Adrenal gland (tissue), 12 donors: Measurements from ENCODE around the gene ZNF366. TPM values are rescaled to one million over a fixed set of nuclear protein-coding genes. Genes with fewer than 3 reads are reported as not detected.
A peak's percentile ranks its signal among the peaks of the same experiment; 100 is the strongest.

Source experiments
- DNase-seq, 7 donors: peaks; one replicate each; pipeline ENCODE4 v3.0.0-alpha.2; 2019 to 2020
- H3K27ac ChIP-seq, 5 donors: fragments of 200-600 bp; sonication (generic) in 4 of 5; 1 replicate in 3 of 5; 2 replicates in 2 of 5; pipeline versions ENCODE4 v1.5.1 to v1.8.0; 2016 to 2020; ENCODE audit warnings: mild to moderate bottlenecking in 1 of 5
- H3K27me3 ChIP-seq: fragments of 200-600 bp; 2 replicates; pipeline ENCODE4 v1.8.0; 2021
- H3K36me3 ChIP-seq, 2 donors: fragments of 200-600 bp; replicated peaks in 1 of 2; 1 replicate in 1 of 2; 2 replicates in 1 of 2; pipeline versions ENCODE4 v1.5.1 to v1.8.0; 2018 to 2022
- H3K4me1 ChIP-seq, 2 donors: fragments of 200-600 bp; replicated peaks in 1 of 2; 1 replicate in 1 of 2; 2 replicates in 1 of 2; pipeline versions ENCODE4 v1.5.1 to v1.8.0; 2018 to 2021
- H3K4me3 ChIP-seq, 4 donors: fragments of 200-600 bp; sonication (generic) in 3 of 4; one replicate each; pipeline ENCODE4 v1.5.1; 2016 to 2018
- H3K9me3 ChIP-seq, 3 donors: fragments of 200-600 bp; sonication (generic) in 1 of 3; replicated peaks in 1 of 3; 1 replicate in 2 of 3; 2 replicates in 1 of 3; pipeline versions ENCODE4 v1.5.1 to v1.8.0; 2016 to 2021
- POLR2A ChIP-seq, 2 donors: fragments of 450-650 bp; IDR thresholded peaks; one replicate each; pipeline ENCODE4 v1.6.1; 2017; ENCODE audit warnings: antibody characterized with exemption in 2 of 2, mild to moderate bottlenecking in 2 of 2, moderate library complexity in 1 of 2
- WGBS, 4 donors: extraction: QIAGEN DNeasy Blood & Tissue Kit in 2 of 4; methylation state at CpG; one replicate each; pipeline versions ENCODE4 v1.1.5 to v1.1.7; 2013 to 2017; 5-methylcytosine and 5-hydroxymethylcytosine counted together
- intact Hi-C, 2 donors: fragments of 100-400 bp; cut with DNase I; formaldehyde crosslinking; loops; one replicate each; pipeline versions ENCODE4 v1.14.1 to v1.15.0; 2022 to 2023
- polyA plus RNA-seq, 3 donors: library from polyadenylated mRNA; stranded (reverse); fragments of 200-250 nt in 2 of 3; fragments of 350-450 nt in 1 of 3; fragmentation: Illumina TruSeq in 1 of 3; extraction: RNeasy Lipid Tissue Mini Kit (QIAGEN cat#74804) in 1 of 3; gene quantifications; one replicate each; pipeline ENCODE4 v1.2.3, GENCODE V29; 2013 to 2014
- total RNA-seq, 9 donors: library from RNA; depleted of rRNA in 4 of 9; stranded (reverse); fragments of >200 nt in 4 of 9; fragments of 120-200 nt in 1 of 9; fragmentation: NEBNext Ultra II Directional in 1 of 9; extraction: Animal tissue kit (Norgen Biotek cat#: 25700) in 1 of 9; gene quantifications; one replicate each; pipeline versions ENCODE4 v1.1.0 to v1.2.4, GENCODE V29; 2013 to 2023
- TF ChIP-seq, protein P1 (sequence below), 6 experiments: fragments of 450-650 bp in 4 of 6; fragments of 200-600 bp in 2 of 6; sonication (generic) in 1 of 6; IDR thresholded peaks; 1 replicate in 5 of 6; 2 replicates in 1 of 6; pipeline versions ENCODE4 v1.5.1 to v1.8.0; 2016 to 2021; ENCODE audit warnings: antibody characterized with exemption in 6 of 6, mild to moderate bottlenecking in 2 of 6, moderate library complexity in 1 of 6
- donor health status: healthy with polysubstance abuse.
- donor health status: Bipolar disorder and iron deficiency.
- donor health status: DM: yes; HTN: yes; CAD: no.
- donor health status: DM: no; HTN: no; CAD: no.
- donor health status: DM: no; HTN: no; CAD: no.
- donor health status: DM: yes; HTN: yes; CAD: no.

The ZNF366 gene
- total and polyA plus RNA-seq, 12 donors = 0.24 to 5.3 (median 2.6) TPM

DNA sequence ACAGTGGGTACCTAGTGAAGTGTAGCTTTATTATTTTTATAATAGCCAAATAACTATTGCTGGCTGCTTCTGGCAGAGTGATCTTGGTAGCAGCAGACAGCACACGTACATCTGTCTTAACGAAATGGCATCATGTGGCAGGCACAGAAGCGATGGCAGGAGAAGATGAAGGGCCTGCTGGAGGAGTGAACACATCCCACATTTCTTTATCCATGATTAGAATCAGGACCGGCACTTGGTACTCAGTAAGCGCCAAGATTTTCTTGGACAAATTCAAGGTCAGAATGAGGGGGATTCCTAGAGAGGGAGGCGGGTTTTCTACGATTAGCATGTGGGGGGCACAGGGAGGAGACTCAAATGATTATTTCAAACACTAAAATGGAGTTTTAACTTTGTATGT lies 23.0 kb upstream of the ZNF366 start:
- intact Hi-C loops = no loop called here
- Histone ChIP-seq H3K36me3 (no peaks in the 10 kb centered on the region), H3K4me1 (no peaks in the 10 kb centered on the region), H3K4me3 (no peak overlapping the region), H3K9me3 (no peaks in the 10 kb centered on the region), H3K27ac (no peak overlapping the region), H3K27me3 (no peaks in the 10 kb centered on the region)
- DNase-seq = no peak
- WGBS, 4 donors = 66 to 82% (median 72%) methylated on average over 7 of the region's 7 CpGs
- TF ChIP-seq POLR2A (IDR thresholded peaks at IDR 0.05) = no peak
- TF ChIP-seq, protein P1, sequence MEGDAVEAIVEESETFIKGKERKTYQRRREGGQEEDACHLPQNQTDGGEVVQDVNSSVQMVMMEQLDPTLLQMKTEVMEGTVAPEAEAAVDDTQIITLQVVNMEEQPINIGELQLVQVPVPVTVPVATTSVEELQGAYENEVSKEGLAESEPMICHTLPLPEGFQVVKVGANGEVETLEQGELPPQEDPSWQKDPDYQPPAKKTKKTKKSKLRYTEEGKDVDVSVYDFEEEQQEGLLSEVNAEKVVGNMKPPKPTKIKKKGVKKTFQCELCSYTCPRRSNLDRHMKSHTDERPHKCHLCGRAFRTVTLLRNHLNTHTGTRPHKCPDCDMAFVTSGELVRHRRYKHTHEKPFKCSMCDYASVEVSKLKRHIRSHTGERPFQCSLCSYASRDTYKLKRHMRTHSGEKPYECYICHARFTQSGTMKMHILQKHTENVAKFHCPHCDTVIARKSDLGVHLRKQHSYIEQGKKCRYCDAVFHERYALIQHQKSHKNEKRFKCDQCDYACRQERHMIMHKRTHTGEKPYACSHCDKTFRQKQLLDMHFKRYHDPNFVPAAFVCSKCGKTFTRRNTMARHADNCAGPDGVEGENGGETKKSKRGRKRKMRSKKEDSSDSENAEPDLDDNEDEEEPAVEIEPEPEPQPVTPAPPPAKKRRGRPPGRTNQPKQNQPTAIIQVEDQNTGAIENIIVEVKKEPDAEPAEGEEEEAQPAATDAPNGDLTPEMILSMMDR (IDR thresholded peaks at IDR 0.05) = no peak

DNA sequence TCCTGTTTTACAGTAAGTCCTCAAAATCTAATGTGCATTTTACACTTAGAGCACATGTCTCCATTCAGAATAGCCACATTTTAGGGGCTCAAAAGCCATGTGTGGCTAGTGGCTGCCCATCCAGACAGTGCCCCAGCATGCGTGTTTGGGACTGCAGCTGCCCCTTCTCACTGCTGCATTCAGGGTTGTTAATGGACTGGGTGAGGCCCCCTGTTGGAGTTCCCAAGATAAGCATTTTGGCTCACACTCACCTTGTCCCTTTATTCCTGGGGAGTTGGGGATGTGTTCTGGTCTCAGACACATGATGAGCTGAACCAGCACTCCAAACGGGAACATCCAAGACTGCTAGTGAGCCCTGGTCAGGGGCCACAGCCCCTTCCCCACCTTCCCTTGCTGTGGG lies 22.2 kb upstream of the ZNF366 start:
- no peak for TF ChIP-seq POLR2A (IDR thresholded peaks at IDR 0.05)
- TF ChIP-seq, protein P1 (IDR thresholded peaks at IDR 0.05) = no peak
- H3K4me1 ChIP-seq = no peaks in the 10 kb centered on the region
- no peak overlapping the region for H3K27ac ChIP-seq
- no peak overlapping the region for H3K4me3 ChIP-seq
- WGBS, 4 donors = 88 to 96% (median 92%) methylated on average over 2 of the region's 2 CpGs
- H3K36me3 ChIP-seq = no peaks in the 10 kb centered on the region
- intact Hi-C loops = loop anchor here (10.0 kb wide), 2 partner anchors 125 to 165 kb away; no protein-coding TSS in a partner anchor
- no peak for DNase-seq
- H3K27me3 ChIP-seq = no peaks in the 10 kb centered on the region
- H3K9me3 ChIP-seq = no peaks in the 10 kb centered on the region

DNA sequence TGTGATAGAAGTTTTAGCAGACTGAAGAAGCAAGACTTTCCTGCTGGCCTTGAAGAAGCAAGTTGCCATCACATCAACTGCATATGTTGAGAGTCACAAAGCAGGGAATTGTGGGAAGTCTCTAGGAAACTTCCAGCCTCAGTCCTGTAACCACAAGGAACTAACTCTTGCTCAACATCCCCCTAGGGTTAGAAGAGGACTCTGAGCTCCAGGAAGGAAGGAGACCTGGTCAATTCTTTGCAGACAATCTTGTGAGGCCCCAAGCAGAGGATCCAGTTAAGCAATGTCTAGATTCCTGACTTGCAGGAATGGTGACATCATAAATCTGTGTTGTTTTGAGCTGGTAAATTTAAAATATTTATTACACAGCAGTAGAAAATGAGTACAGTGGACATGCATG lies 18.6 kb upstream of the ZNF366 start:
- Histone ChIP-seq H3K4me3 (no peak overlapping the region), H3K36me3 (no peaks in the 10 kb centered on the region), H3K27me3 (no peaks in the 10 kb centered on the region), H3K4me1 (no peaks in the 10 kb centered on the region), H3K9me3 (no peaks in the 10 kb centered on the region), H3K27ac (no peak overlapping the region)
- DNase-seq = no peak
- intact Hi-C loops = loop anchor here (10.0 kb wide), 2 partner anchors 121 to 161 kb away; no protein-coding TSS in a partner anchor
- no peak for TF ChIP-seq POLR2A (IDR thresholded peaks at IDR 0.05)
- TF ChIP-seq, protein P1 (IDR thresholded peaks at IDR 0.05) = no peak

GRCh38 chr5:72523960-72524582 lies 16.9 kb upstream of the ZNF366 start:
- no peaks in the 10 kb centered on the region for H3K27me3 ChIP-seq
- peak in 1 of 7 donors; percentile 26 for DNase-seq
- WGBS, 4 donors = 48 to 57% (median 55%) methylated on average over 3 of the region's 3 CpGs
- H3K27ac ChIP-seq = no peak overlapping the region
- H3K4me3 ChIP-seq = no peak overlapping the region
- no peaks in the 10 kb centered on the region for H3K4me1 ChIP-seq
- TF ChIP-seq, protein P1 (IDR thresholded peaks at IDR 0.05) = peak; percentile 17 to 85 (median 70)
- TF ChIP-seq POLR2A (IDR thresholded peaks at IDR 0.05) = no peak
- intact Hi-C loops = loop anchor here (5.0 to 10.0 kb wide), 3 partner anchors 119 to 159 kb away; no protein-coding TSS in a partner anchor
- H3K9me3 ChIP-seq = no peaks in the 10 kb centered on the region
- no peaks in the 10 kb centered on the region for H3K36me3 ChIP-seq
